ENCODE measurements around the gene CWC27. TPM values are rescaled to one million over a fixed set of nuclear protein-coding genes. Genes with fewer than 3 reads are reported as not detected.

Gene CWC27
- total and polyA plus RNA-seq, 2 of the 13 experiments (the other 11 are each of a cell fraction or from before 2014, with no cell fraction given) = 21.1 to 25.7 TPM

GRCh38 chr5:65026816-65027548 lies 258.3 kb downstream of the CWC27 start (continued):
- TF ChIP-seq, protein P1, sequence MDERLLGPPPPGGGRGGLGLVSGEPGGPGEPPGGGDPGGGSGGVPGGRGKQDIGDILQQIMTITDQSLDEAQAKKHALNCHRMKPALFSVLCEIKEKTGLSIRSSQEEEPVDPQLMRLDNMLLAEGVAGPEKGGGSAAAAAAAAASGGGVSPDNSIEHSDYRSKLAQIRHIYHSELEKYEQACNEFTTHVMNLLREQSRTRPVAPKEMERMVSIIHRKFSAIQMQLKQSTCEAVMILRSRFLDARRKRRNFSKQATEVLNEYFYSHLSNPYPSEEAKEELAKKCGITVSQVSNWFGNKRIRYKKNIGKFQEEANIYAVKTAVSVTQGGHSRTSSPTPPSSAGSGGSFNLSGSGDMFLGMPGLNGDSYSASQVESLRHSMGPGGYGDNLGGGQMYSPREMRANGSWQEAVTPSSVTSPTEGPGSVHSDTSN (CRISPR knock-in tag; IDR thresholded peaks at IDR 0.05) = no peak
- TF ChIP-seq KDM3A (CRISPR knock-in tag; IDR thresholded peaks at IDR 0.05; ENCODE audit: low read depth) (no peak), TEF (CRISPR knock-in tag; IDR thresholded peaks at IDR 0.05) (no peak), ZNF616 (CRISPR knock-in tag; IDR thresholded peaks at IDR 0.05; ENCODE audit: low read depth) (no peak), ZNF816 (CRISPR knock-in tag; IDR thresholded peaks at IDR 0.05; ENCODE audit: borderline replicate concordance) (no peak)

DNA sequence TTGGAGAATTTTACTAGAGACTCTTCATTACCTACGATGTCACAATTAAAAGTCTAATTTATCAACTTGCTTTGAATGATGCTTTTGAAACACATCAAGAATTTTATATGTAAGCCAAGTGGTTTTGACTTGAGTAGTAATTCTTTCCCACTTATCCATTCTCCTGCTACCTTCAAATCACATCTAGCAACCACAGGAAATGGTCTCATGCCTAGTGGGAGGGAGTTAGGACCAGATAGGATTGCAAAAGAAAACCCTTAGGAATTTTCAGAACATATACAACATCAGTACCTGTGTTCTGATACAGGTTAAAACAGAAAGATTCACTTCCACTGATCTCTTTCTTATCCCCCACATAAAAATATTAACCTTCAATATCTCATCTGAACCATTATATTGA lies 260.4 kb downstream of the CWC27 start:
- ChIA-PET POLR2A (no interaction called here), CTCF (ENCODE audit: low intra/inter-chr PET ratio, low total read pairs) (no interaction called here)
- Histone ChIP-seq H3K9me3 (ENCODE audit: low read length) (no peaks in the 10 kb centered on the region), H4K20me1 (ENCODE audit: insufficient read depth, low read length) (no peaks in the 10 kb centered on the region), H3K9ac (ENCODE audit: insufficient read depth, low read depth, low read length) (no peak overlapping the region), H3K79me2 (ENCODE audit: insufficient read depth, low read length) (no peaks in the 10 kb centered on the region), H3K4me2 (ENCODE audit: low read depth, low read length) (no peak overlapping the region), H3K4me1 (ENCODE audit: insufficient read depth, low read length) (peaks cover 6% of the 10 kb centered on the region), H3K27ac (ENCODE audit: extremely low read length, insufficient read depth, low read length) (no peak overlapping the region), H3K36me3 (replicated peaks in 1 of 2; ENCODE audit: control insufficient read depth in 1 of 2, insufficient read depth in 2 of 2, low read length in 2 of 2) (no peaks in the 10 kb centered on the region), H3K27me3 (ENCODE audit: control insufficient read depth in 1 of 2, insufficient read depth in 2 of 2, low read length in 2 of 2) (peaks cover 0 to 8% of the 10 kb centered on the region in 2 experiments; a peak in 2 of 5 replicates), H3K4me3 (replicated peaks in 1 of 3; ENCODE audit: insufficient read depth in 1 of 3, low read depth in 2 of 3, low read length in 3 of 3) (no peak overlapping the region), H2AFZ (ENCODE audit: low read length) (no peak overlapping the region)
- no peak for FAIRE-seq
- no TSS peak for BruUV-seq (replicated peaks)
- no peak for DNase-seq (ENCODE audit: low spot score)
- in situ Hi-C loops (cut with HindIII; ENCODE audit: extremely low pct_ligation_motif_present, low pct_unique_long_range_greater_than_20kb) = no loop called here
- no peak for ATAC-seq
- intact Hi-C loops (cut with micrococcal nuclease; ENCODE audit: unreplicated experiment) = no loop called here
- 0% methylated on average over 1 of the region's 1 CpG for WGBS (ENCODE audit: low lambda C conversion rate)
- TF ChIP-seq, protein P2, sequence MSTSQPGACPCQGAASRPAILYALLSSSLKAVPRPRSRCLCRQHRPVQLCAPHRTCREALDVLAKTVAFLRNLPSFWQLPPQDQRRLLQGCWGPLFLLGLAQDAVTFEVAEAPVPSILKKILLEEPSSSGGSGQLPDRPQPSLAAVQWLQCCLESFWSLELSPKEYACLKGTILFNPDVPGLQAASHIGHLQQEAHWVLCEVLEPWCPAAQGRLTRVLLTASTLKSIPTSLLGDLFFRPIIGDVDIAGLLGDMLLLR (CRISPR knock-in tag; IDR thresholded peaks at IDR 0.05) = no peak
- TF ChIP-seq ZNF546 (CRISPR knock-in tag; conservative IDR thresholded peaks at IDR 0.05) = no peak
- TF ChIP-seq SOX13 (IDR thresholded peaks at IDR 0.05) = no peak
- no peak for TF ChIP-seq SOX13 (CRISPR knock-in tag; conservative IDR thresholded peaks at IDR 0.05 in 1 of 2, IDR thresholded peaks at IDR 0.05 in 1 of 2)
- TF ChIP-seq ZNF747 (CRISPR knock-in tag; IDR thresholded peaks at IDR 0.05; ENCODE audit: borderline replicate concordance) = no peak
- TF ChIP-seq, protein P3, sequence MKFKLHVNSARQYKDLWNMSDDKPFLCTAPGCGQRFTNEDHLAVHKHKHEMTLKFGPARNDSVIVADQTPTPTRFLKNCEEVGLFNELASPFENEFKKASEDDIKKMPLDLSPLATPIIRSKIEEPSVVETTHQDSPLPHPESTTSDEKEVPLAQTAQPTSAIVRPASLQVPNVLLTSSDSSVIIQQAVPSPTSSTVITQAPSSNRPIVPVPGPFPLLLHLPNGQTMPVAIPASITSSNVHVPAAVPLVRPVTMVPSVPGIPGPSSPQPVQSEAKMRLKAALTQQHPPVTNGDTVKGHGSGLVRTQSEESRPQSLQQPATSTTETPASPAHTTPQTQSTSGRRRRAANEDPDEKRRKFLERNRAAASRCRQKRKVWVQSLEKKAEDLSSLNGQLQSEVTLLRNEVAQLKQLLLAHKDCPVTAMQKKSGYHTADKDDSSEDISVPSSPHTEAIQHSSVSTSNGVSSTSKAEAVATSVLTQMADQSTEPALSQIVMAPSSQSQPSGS (CRISPR knock-in tag; IDR thresholded peaks at IDR 0.05) = no peak
- no peak for TF ChIP-seq SIN3B (IDR thresholded peaks at IDR 0.05; ENCODE audit: low read length)
- no peak for TF ChIP-seq SATB2 (CRISPR knock-in tag; IDR thresholded peaks at IDR 0.05)
- TF ChIP-seq ATF7-NPFF (CRISPR knock-in tag; IDR thresholded peaks at IDR 0.05; ENCODE audit: low read depth) = no peak
- no peak for TF ChIP-seq ZMYM2 (CRISPR knock-in tag; IDR thresholded peaks at IDR 0.05)
- no peak for TF ChIP-seq ZNF775 (CRISPR knock-in tag; IDR thresholded peaks at IDR 0.05; ENCODE audit: borderline replicate concordance)
- no peak for TF ChIP-seq ZC3H4 (CRISPR knock-in tag; IDR thresholded peaks at IDR 0.05; ENCODE audit: borderline replicate concordance)
- no peak for TF ChIP-seq ZNF766 (CRISPR knock-in tag; IDR thresholded peaks at IDR 0.05; ENCODE audit: borderline replicate concordance)
- no peak for TF ChIP-seq FOXK1 (CRISPR knock-in tag; IDR thresholded peaks at IDR 0.05; ENCODE audit: borderline replicate concordance, low read depth)
